Measurements from ENCODE around the gene PTPRT.

- TF ChIP-seq CTCF (IDR thresholded peaks at IDR 0.05) (no peak), ZFX (IDR thresholded peaks at IDR 0.05; ENCODE audit: borderline replicate concordance) (no peak)
Measured at GRCh38 chr20:43022568-43022967, 167.1 kb downstream of the PTPRT start.

Measured in 22Rv1 (cell line).